NCI-H2029 treated with DMSO at 0.1 percent for 48 hours (cell line): ENCODE measurements around the gene KANSL1.

Experiments used
- DNase-seq: peaks from one replicate; lab custom pipeline; 2025; lab: John Stamatoyannopoulos, UW

KANSL1 gene

GRCh38 chr17:45998987-45999899 is 194.0 kb downstream of the KANSL1 start, which contains the start of gene STH:
Gene STH, plus strand, starts transcription at chr17:45999250. Its CDS starts 30 bp downstream, at chr17:45999280.
- DNase-seq = no peak

DNA sequence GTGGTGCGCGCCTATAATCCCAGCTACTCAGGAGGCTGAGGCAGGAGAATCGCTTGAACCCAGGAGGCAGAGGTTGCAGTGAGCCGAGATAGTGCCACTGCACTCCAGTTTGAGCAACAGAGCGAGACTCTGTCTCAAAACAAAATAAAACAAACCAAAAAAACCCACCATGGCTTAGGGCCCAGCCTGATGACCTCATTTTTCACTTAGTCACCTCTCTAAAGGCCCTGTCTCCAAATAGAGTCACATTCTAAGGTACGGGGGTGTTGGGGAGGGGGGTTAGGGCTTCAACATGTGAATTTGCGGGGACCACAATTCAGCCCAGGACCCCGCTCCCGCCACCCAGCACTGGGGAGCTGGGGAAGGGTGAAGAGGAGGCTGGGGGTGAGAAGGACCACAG is 195.6 kb downstream of the KANSL1 start:
- DNase-seq = no peak

- DNase-seq = no peak
Measured at GRCh38 chr17:45997166-45997565, 196.1 kb downstream of the KANSL1 start.

GRCh38 chr17:45996282-45996937 is 196.8 kb downstream of the KANSL1 start:
- DNase-seq = no peak

DNA sequence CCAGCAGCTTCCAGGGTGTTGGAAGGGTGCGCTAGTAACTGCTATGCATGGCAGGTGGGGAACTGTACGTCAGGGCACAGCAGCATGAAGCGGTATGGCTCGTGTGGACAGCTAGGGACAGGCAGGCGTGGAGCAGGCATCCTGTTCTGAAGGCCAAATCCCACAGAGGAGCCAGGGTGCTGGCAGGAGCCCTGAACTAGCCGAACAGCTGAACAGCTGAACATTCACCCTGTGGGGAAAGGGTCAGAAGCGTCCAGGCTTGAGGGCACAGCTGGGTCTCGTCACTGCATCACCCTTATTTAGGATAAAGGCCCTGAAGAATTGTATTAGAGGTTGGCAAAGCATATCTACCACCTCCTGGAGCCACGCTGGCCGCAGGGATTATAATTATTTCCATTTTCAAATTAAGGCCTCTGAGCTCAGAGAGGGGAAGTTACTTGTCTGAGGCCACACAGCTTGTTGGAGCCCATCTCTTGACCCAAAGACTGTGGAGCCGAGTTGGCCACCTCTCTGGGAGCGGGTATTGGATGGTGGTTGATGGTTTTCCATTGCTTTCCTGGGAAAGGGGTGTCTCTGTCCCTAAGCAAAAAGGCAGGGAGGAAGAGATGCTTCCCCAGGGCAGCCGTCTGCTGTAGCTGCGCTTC is 197.5 kb downstream of the KANSL1 start:
- DNase-seq = no peak

DNA sequence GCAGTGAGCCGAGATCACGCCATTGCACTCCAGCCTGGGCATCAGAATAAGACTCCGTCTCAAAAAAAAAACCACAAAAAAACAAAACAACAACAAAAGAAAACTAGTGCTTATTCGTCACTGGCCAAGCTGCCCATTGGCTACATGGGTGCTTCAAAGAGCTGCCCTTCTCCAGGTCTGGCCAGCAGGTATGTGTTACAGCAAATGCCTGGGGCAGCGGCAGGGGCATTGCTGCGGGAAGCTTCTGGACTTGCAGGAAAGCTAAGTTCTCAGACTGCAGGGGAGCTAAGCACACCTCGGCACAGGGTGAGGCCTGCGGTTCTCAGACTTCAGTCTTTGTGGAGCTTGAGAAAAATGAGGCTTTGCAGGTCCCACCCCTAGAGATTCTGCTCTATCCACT is 198.2 kb downstream of the KANSL1 start:
- DNase-seq = no peak

- no peak for DNase-seq
Measured at GRCh38 chr17:45993962-45994627, 199.1 kb downstream of the KANSL1 start.

- no peak for DNase-seq
Measured at GRCh38 chr17:45992904-45993303, 200.3 kb downstream of the KANSL1 start.

- no peak for DNase-seq
Measured at GRCh38 chr17:45992175-45992574, 201.1 kb downstream of the KANSL1 start.

GRCh38 chr17:45991341-45991740 is 201.9 kb downstream of the KANSL1 start:
- no peak for DNase-seq

DNA sequence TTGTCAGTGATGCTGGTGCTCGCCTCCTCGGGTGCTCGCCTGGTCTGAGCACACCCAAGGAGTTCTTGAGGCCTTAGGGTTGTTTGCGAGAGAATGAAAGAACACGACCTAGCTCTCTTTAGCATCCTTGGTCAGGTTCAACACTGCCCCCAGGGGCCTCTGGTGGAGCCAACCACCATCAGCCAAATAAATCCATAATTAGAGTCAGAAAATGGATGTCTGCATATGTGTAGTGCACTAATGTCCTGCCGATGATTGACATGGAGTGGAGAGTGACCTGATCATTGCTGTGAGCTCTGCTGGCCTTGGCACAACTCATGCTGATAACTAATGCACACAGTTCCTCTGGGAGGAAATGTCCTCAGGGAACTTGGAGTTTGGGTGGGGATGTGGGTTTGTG is 202.3 kb downstream of the KANSL1 start:
- DNase-seq = no peak

DNA sequence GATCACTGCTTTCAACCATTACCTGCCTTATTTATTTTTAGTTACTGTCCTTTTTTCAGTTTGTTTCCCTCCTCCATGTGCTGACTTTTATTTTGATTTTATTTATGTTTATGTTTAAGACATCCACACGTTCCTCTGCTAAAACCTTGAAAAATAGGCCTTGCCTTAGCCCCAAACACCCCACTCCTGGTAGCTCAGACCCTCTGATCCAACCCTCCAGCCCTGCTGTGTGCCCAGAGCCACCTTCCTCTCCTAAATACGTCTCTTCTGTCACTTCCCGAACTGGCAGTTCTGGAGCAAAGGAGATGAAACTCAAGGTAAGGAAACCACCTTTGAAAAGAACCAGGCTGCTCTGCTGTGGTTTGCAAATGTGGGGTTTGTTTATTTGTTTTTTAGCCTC is 203.5 kb downstream of the KANSL1 start:
- no peak for DNase-seq

- DNase-seq = no peak
Measured at GRCh38 chr17:45987706-45988105, 205.5 kb downstream of the KANSL1 start.

DNA sequence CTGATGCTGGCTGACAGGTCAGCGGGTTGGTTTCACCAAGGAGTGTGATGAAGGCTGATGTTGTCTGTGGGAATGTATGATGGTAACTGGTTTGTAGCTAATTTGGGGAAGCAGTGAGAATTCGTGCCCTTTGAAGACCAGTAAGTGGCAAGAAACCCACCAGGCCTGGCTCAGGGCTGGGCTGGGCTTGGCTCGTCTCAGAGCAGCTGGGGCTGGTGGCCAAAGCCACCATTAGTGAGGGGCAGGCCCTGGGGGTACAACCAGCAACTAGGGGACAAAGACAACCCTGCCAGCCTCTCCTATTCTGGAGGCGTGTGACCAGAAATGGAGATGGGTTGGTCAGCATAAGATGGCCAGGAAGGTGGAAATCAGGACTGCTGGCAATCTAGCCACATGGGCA is 207.2 kb downstream of the KANSL1 start:
- DNase-seq = no peak

GRCh38 chr17:45985447-45985846 is 207.8 kb downstream of the KANSL1 start:
- DNase-seq = no peak

GRCh38 chr17:45984368-45984767 is 208.9 kb downstream of the KANSL1 start:
- DNase-seq = no peak

- no peak for DNase-seq
Measured at GRCh38 chr17:45983614-45984310, 209.5 kb downstream of the KANSL1 start.

DNA sequence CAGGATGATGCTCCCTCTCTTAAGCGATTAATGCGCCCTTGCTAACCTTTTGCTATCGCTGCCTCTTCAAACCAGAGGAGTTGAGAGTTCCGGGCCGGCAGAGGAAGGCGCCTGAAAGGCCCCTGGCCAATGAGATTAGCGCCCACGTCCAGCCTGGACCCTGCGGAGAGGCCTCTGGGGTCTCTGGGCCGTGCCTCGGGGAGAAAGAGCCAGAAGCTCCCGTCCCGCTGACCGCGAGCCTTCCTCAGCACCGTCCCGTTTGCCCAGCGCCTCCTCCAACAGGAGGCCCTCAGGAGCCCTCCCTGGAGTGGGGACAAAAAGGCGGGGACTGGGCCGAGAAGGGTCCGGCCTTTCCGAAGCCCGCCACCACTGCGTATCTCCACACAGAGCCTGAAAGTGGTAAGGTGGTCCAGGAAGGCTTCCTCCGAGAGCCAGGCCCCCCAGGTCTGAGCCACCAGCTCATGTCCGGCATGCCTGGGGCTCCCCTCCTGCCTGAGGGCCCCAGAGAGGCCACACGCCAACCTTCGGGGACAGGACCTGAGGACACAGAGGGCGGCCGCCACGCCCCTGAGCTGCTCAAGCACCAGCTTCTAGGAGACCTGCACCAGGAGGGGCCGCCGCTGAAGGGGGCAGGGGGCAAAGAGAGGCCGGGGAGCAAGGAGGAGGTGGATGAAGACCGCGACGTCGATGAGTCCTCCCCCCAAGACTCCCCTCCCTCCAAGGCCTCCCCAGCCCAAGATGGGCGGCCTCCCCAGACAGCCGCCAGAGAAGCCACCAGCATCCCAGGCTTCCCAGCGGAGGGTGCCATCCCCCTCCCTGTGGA is 210.2 kb downstream of the KANSL1 start:
- no peak for DNase-seq

- DNase-seq = no peak
Measured at GRCh38 chr17:45981306-45981705, 211.9 kb downstream of the KANSL1 start.

DNA sequence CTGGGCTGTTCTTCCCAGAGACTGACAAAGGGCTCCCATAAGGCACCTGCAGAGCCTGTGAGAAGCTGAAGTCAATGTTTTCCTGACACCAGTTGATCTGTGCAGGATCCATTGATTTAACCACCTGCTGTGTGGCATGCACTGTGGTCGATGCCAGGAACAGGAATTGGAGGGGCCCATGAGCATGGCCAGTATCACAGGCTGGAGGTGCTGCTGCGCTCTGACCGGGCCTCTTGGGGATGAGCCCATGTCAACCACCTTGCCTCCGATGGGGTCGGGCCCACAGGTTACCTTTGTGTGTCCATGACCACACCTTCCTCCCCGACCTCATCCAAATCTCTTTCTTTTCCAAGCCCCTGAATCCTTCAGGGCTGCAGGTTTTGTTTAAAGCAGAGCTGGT is 212.4 kb downstream of the KANSL1 start:
- no peak for DNase-seq
